ENCODE results near the gene NAALADL2. TPM values are rescaled to one million over a fixed set of nuclear protein-coding genes. Genes with fewer than 3 reads are reported as not detected.

Gene NAALADL2
- total RNA-seq, 2 donors from 2014 or later: 8.5 to 24.3 TPM

GRCh38 chr3:175434561-175434960 lies 575.4 kb downstream of the NAALADL2 start:
- H3K4me1 ChIP-seq: no peaks in the 10 kb centered on the region
- no peaks in the 10 kb centered on the region for H3K9me3 ChIP-seq
- H3K36me3 ChIP-seq: no peaks in the 10 kb centered on the region
- no peaks in the 10 kb centered on the region for H3K27me3 ChIP-seq
- no peak for TF ChIP-seq CTCF (IDR thresholded peaks at IDR 0.05)
- no peak overlapping the region for H3K27ac ChIP-seq
- no peak overlapping the region for H3K9ac ChIP-seq (ENCODE audit: low read depth in 2 of 2, low read length in 2 of 2)
- H3K4me3 ChIP-seq: no peak overlapping the region
- intact Hi-C loops (cut with DNase I): no loop called here
- DNase-seq: no peak

GRCh38 chr3:175443682-175444081 lies 584.5 kb downstream of the NAALADL2 start:
- Histone ChIP-seq H3K4me1 (no peaks in the 10 kb centered on the region), H3K27ac (no peak overlapping the region), H3K27me3 (no peaks in the 10 kb centered on the region), H3K4me3 (no peak overlapping the region), H3K9me3 (no peaks in the 10 kb centered on the region), H3K9ac (ENCODE audit: low read depth in 2 of 2, low read length in 2 of 2) (no peak overlapping the region), H3K36me3 (no peaks in the 10 kb centered on the region)
- intact Hi-C loops (cut with DNase I): no loop called here
- TF ChIP-seq CTCF (IDR thresholded peaks at IDR 0.05): no peak
- no peak for DNase-seq

- intact Hi-C loops (cut with DNase I): no loop called here
- H3K9ac ChIP-seq (ENCODE audit: low read depth in 2 of 2, low read length in 2 of 2): no peak overlapping the region
- H3K27me3 ChIP-seq: no peaks in the 10 kb centered on the region
- DNase-seq: no peak
- no peaks in the 10 kb centered on the region for H3K36me3 ChIP-seq
- no peak for TF ChIP-seq CTCF (IDR thresholded peaks at IDR 0.05)
- H3K27ac ChIP-seq: no peak overlapping the region
- no peak overlapping the region for H3K4me3 ChIP-seq
- H3K4me1 ChIP-seq: no peaks in the 10 kb centered on the region
- no peaks in the 10 kb centered on the region for H3K9me3 ChIP-seq
Measured at GRCh38 chr3:175445741-175446140, 586.6 kb downstream of the NAALADL2 start.

GRCh38 chr3:175447521-175447920 lies 588.4 kb downstream of the NAALADL2 start:
- intact Hi-C loops (cut with DNase I): no loop called here

GRCh38 chr3:175453361-175453760 lies 594.2 kb downstream of the NAALADL2 start:
- intact Hi-C loops (cut with DNase I): no loop called here
- no peaks in the 10 kb centered on the region for H3K9me3 ChIP-seq
- no peak for TF ChIP-seq CTCF (IDR thresholded peaks at IDR 0.05)

More at GRCh38 chr3:175447521-175447920, 588.4 kb downstream of the NAALADL2 start:
- Histone ChIP-seq H3K27me3 (no peaks in the 10 kb centered on the region), H3K9ac (ENCODE audit: low read depth in 2 of 2, low read length in 2 of 2) (no peak overlapping the region), H3K4me1 (no peaks in the 10 kb centered on the region), H3K4me3 (no peak overlapping the region), H3K9me3 (no peaks in the 10 kb centered on the region), H3K27ac (no peak overlapping the region), H3K36me3 (no peaks in the 10 kb centered on the region)
- no peak for DNase-seq
- no peak for TF ChIP-seq CTCF (IDR thresholded peaks at IDR 0.05)

GRCh38 chr3:175456466-175456865 lies 597.3 kb downstream of the NAALADL2 start:
- DNase-seq: no peak
- intact Hi-C loops (cut with DNase I): no loop called here

More at GRCh38 chr3:175453361-175453760, 594.2 kb downstream of the NAALADL2 start:
- no peaks in the 10 kb centered on the region for H3K36me3 ChIP-seq
- no peak overlapping the region for H3K9ac ChIP-seq (ENCODE audit: low read depth in 2 of 2, low read length in 2 of 2)
- H3K4me3 ChIP-seq: no peak overlapping the region
- H3K4me1 ChIP-seq: no peaks in the 10 kb centered on the region
- H3K27me3 ChIP-seq: no peaks in the 10 kb centered on the region
- DNase-seq: no peak
- H3K27ac ChIP-seq: no peak overlapping the region

More at GRCh38 chr3:175456466-175456865, 597.3 kb downstream of the NAALADL2 start:
- Histone ChIP-seq H3K4me1 (no peaks in the 10 kb centered on the region), H3K27me3 (no peaks in the 10 kb centered on the region), H3K27ac (no peak overlapping the region), H3K9ac (ENCODE audit: low read depth in 2 of 2, low read length in 2 of 2) (no peak overlapping the region), H3K36me3 (no peaks in the 10 kb centered on the region), H3K9me3 (no peaks in the 10 kb centered on the region), H3K4me3 (no peak overlapping the region)
- no peak for TF ChIP-seq CTCF (IDR thresholded peaks at IDR 0.05)
